Stomach (tissue), 4 donors: ENCODE data around the gene FRAT1.

Source experiments
- EP300 ChIP-seq: sonication (generic); formaldehyde crosslinking; IDR thresholded peaks from one replicate; pipeline ENCODE4 v1.6.1; 2017; ENCODE audit warnings: antibody characterized with exemption
- POLR2A ChIP-seq, 4 donors: fragments of 450-650 bp; IDR thresholded peaks; one replicate each; pipeline ENCODE4 v1.6.1; 2016; ENCODE audit warnings: antibody characterized with exemption in 4 of 4, control low read depth in 2 of 4, mild to moderate bottlenecking in 1 of 4, moderate library complexity in 1 of 4
- TF ChIP-seq, protein P1 (sequence below), 7 experiments: fragments of 450-650 bp in 4 of 7; fragments of 200-600 bp in 3 of 7; sonication (generic) in 3 of 7; IDR thresholded peaks; one replicate each; pipeline ENCODE4 v1.5.1; 2016 to 2019; ENCODE audit warnings: antibody characterized with exemption in 7 of 7, control low read depth in 2 of 7, mild to moderate bottlenecking in 1 of 7

DNA sequence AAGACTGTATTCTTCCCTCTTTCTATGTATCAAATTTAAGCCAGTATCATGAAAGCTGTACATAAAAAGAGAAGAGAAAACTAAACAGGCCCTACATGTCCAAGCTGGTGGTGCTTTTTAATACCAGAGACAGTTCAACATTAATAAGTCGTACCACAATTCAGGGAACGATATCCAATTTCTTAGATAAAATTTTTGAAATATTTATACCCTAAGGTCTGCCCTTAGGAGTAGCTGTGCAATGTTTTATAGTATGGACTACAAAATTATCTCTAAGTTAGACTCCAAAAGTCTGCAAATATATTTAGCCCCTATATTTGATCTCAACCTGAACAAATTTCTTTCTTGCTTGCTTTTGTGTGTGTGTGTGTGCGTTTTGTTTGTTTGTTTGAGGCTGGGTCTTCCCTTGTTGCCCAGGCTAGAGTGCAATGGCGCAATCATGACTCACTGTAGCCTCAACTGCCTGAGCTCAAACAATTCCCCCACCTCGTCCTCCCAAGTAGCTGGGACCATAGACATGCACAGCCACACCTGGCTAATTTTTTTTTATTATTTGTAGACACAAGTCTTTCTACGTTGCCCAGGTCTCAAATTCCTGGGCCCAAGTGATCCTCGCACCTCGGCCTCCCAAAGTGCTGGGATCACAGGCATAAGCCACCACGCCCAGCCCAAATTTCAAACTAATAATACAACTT is 39.8 kb upstream of the FRAT1 start:
- TF ChIP-seq, protein P1, sequence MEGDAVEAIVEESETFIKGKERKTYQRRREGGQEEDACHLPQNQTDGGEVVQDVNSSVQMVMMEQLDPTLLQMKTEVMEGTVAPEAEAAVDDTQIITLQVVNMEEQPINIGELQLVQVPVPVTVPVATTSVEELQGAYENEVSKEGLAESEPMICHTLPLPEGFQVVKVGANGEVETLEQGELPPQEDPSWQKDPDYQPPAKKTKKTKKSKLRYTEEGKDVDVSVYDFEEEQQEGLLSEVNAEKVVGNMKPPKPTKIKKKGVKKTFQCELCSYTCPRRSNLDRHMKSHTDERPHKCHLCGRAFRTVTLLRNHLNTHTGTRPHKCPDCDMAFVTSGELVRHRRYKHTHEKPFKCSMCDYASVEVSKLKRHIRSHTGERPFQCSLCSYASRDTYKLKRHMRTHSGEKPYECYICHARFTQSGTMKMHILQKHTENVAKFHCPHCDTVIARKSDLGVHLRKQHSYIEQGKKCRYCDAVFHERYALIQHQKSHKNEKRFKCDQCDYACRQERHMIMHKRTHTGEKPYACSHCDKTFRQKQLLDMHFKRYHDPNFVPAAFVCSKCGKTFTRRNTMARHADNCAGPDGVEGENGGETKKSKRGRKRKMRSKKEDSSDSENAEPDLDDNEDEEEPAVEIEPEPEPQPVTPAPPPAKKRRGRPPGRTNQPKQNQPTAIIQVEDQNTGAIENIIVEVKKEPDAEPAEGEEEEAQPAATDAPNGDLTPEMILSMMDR (IDR thresholded peaks at IDR 0.05): no peak
- TF ChIP-seq POLR2A (IDR thresholded peaks at IDR 0.05) (no peak), EP300 (no peak)
